Measurements from ENCODE around the gene ELF5.

ELF5 gene

GRCh38 chr11:34558673-34559072 is 45.1 kb upstream of the ELF5 start:
- H3K4me2 ChIP-seq (ENCODE audit: insufficient read depth, low read length): no peak overlapping the region
- no peaks in the 10 kb centered on the region for H4K20me1 ChIP-seq (ENCODE audit: insufficient read depth, low read length)
- no peaks in the 10 kb centered on the region for H3K9me3 ChIP-seq (ENCODE audit: insufficient read depth, low read length, severe bottlenecking)
- TF ChIP-seq EZH2 (IDR thresholded peaks at IDR 0.05; ENCODE audit: borderline replicate concordance, low read depth, low read length, severe bottlenecking) (no peak), CTCF (IDR thresholded peaks at IDR 0.05; ENCODE audit: borderline replicate concordance, extremely low read depth, low read length, poor library complexity, severe bottlenecking) (no peak)
- no peak overlapping the region for H3K4me3 ChIP-seq (ENCODE audit: low read depth in 1 of 2, low read length in 2 of 2)
- no peaks in the 10 kb centered on the region for H3K4me1 ChIP-seq (ENCODE audit: insufficient read depth, low read length)
- no peak overlapping the region for H2AFZ ChIP-seq (ENCODE audit: low read depth, low read length)
- ATAC-seq (ENCODE audit: insufficient read depth, low read depth): no peak
- no peak overlapping the region for H3K9ac ChIP-seq (ENCODE audit: low read depth, low read length)
- H3K36me3 ChIP-seq (ENCODE audit: insufficient read depth, low read length): no peaks in the 10 kb centered on the region
- peaks cover 16% of the 10 kb centered on the region for H3K27me3 ChIP-seq (ENCODE audit: insufficient read depth, low read length, poor library complexity)
- H3K79me2 ChIP-seq (ENCODE audit: insufficient read depth, low read length): no peaks in the 10 kb centered on the region
- no peak overlapping the region for H3K27ac ChIP-seq (ENCODE audit: low read length)
- no peak for DNase-seq

- Histone ChIP-seq H3K4me1 (ENCODE audit: insufficient read depth, low read length) (no peaks in the 10 kb centered on the region), H3K27me3 (ENCODE audit: insufficient read depth, low read length, poor library complexity) (peaks cover 16% of the 10 kb centered on the region), H2AFZ (ENCODE audit: low read depth, low read length) (no peak overlapping the region), H3K9ac (ENCODE audit: low read depth, low read length) (no peak overlapping the region), H4K20me1 (ENCODE audit: insufficient read depth, low read length) (no peaks in the 10 kb centered on the region), H3K36me3 (ENCODE audit: insufficient read depth, low read length) (no peaks in the 10 kb centered on the region), H3K79me2 (ENCODE audit: insufficient read depth, low read length) (no peaks in the 10 kb centered on the region), H3K9me3 (ENCODE audit: insufficient read depth, low read length, severe bottlenecking) (no peaks in the 10 kb centered on the region), H3K4me3 (ENCODE audit: low read depth in 1 of 2, low read length in 2 of 2) (no peak overlapping the region), H3K4me2 (ENCODE audit: insufficient read depth, low read length) (no peak overlapping the region), H3K27ac (ENCODE audit: low read length) (no peak overlapping the region)
- ATAC-seq (ENCODE audit: insufficient read depth, low read depth) (no peak), DNase-seq (no peak)
- no peak for TF ChIP-seq CTCF (IDR thresholded peaks at IDR 0.05; ENCODE audit: borderline replicate concordance, extremely low read depth, low read length, poor library complexity, severe bottlenecking)
- no peak for TF ChIP-seq EZH2 (IDR thresholded peaks at IDR 0.05; ENCODE audit: borderline replicate concordance, low read depth, low read length, severe bottlenecking)
Observed at GRCh38 chr11:34558211-34558610, 44.6 kb upstream of the ELF5 start.

- Histone ChIP-seq H4K20me1 (ENCODE audit: insufficient read depth, low read length) (no peaks in the 10 kb centered on the region), H3K27ac (ENCODE audit: low read length) (no peak overlapping the region), H3K27me3 (ENCODE audit: insufficient read depth, low read length, poor library complexity) (peaks cover 14% of the 10 kb centered on the region), H3K4me2 (ENCODE audit: insufficient read depth, low read length) (no peak overlapping the region), H3K9ac (ENCODE audit: low read depth, low read length) (no peak overlapping the region), H3K79me2 (ENCODE audit: insufficient read depth, low read length) (no peaks in the 10 kb centered on the region), H3K4me1 (ENCODE audit: insufficient read depth, low read length) (no peaks in the 10 kb centered on the region), H3K4me3 (ENCODE audit: low read depth in 1 of 2, low read length in 2 of 2) (no peak overlapping the region), H3K36me3 (ENCODE audit: insufficient read depth, low read length) (no peaks in the 10 kb centered on the region), H3K9me3 (ENCODE audit: insufficient read depth, low read length, severe bottlenecking) (no peaks in the 10 kb centered on the region), H2AFZ (ENCODE audit: low read depth, low read length) (no peak overlapping the region)
- TF ChIP-seq EZH2 (IDR thresholded peaks at IDR 0.05; ENCODE audit: borderline replicate concordance, low read depth, low read length, severe bottlenecking) (no peak), CTCF (IDR thresholded peaks at IDR 0.05; ENCODE audit: borderline replicate concordance, extremely low read depth, low read length, poor library complexity, severe bottlenecking) (no peak)
- DNase-seq (no peak), ATAC-seq (ENCODE audit: insufficient read depth, low read depth) (no peak)
Observed at GRCh38 chr11:34552270-34552669, 38.7 kb upstream of the ELF5 start.

GRCh38 chr11:34549271-34549670 is 35.7 kb upstream of the ELF5 start:
- peaks cover 14% of the 10 kb centered on the region for H3K27me3 ChIP-seq (ENCODE audit: insufficient read depth, low read length, poor library complexity)
- TF ChIP-seq CTCF (IDR thresholded peaks at IDR 0.05; ENCODE audit: borderline replicate concordance, extremely low read depth, low read length, poor library complexity, severe bottlenecking) (no peak), EZH2 (IDR thresholded peaks at IDR 0.05; ENCODE audit: borderline replicate concordance, low read depth, low read length, severe bottlenecking) (no peak)
- H3K9ac ChIP-seq (ENCODE audit: low read depth, low read length): no peak overlapping the region
- no peak overlapping the region for H2AFZ ChIP-seq (ENCODE audit: low read depth, low read length)
- H3K4me1 ChIP-seq (ENCODE audit: insufficient read depth, low read length): no peaks in the 10 kb centered on the region
- no peak for ATAC-seq (ENCODE audit: insufficient read depth, low read depth)
- no peaks in the 10 kb centered on the region for H3K9me3 ChIP-seq (ENCODE audit: insufficient read depth, low read length, severe bottlenecking)
- no peaks in the 10 kb centered on the region for H3K79me2 ChIP-seq (ENCODE audit: insufficient read depth, low read length)
- H3K4me2 ChIP-seq (ENCODE audit: insufficient read depth, low read length): no peak overlapping the region
- no peak overlapping the region for H3K4me3 ChIP-seq (ENCODE audit: low read depth in 1 of 2, low read length in 2 of 2)
- no peak overlapping the region for H3K27ac ChIP-seq (ENCODE audit: low read length)
- H4K20me1 ChIP-seq (ENCODE audit: insufficient read depth, low read length): no peaks in the 10 kb centered on the region
- H3K36me3 ChIP-seq (ENCODE audit: insufficient read depth, low read length): no peaks in the 10 kb centered on the region
- no peak for DNase-seq
